Stimulated activated CD4-positive, alpha-beta T cell treated with anti-CD3 and anti-CD28 coated beads, Interleukin-1b, Interleukin-23, amount 100 ng/mL, for 1 hour (primary cell): ENCODE results near the gene TCF4.

ENCODE experiments used
- DNase-seq, 2 donors: peaks; one replicate each; pipeline ENCODE4 v3.0.0-alpha.2; 2020; ENCODE audit warnings: low read depth in 2 of 2

The TCF4 gene

DNA sequence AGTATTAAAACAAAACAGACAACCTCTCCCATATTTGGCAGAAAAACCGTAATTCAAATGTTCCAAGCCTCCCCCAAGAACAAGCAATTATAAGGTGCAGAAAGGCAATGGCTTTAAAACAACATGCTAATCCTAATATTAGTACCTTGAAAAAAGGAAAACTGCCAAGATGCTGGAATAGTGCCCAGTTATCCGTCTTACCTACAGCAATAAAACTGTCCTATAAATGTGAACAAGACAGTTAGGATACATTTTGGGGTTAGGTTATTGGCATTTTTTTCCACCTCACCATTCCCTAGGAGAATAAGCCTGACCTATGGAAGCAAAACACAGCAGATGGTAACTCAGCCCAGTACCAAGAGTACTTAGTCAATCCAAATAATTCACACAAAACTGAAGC is 83.2 kb downstream of the TCF4 start:
- DNase-seq: no peak

DNA sequence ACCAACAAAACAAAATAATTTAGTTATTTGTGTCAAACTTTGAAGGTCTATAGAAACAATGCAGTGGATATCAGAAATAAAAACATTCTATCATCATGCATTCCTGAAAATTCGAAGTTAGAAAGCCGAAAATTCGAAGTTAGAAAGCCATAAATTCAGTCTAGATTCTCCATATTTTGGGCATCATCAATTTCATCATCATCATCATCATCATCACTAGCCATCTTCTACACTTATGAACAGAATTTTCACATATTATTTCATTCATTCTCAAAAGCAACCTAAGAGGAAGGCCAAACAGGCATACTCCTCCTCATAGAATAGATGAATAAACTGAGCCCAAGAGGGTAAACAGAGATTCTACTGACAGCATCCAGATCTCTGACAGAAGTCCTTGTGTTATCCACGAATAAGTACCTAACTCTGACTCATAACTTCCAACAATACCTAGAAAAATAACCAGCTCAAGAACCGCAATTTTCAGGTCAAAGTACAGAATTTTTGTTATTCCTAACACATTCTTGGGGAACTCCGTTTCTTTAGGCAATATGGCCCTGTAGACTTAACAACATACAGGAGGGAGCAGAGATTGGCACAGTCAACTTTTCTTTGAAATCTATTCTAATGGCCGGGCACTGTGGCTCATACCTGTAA is 84.7 kb downstream of the TCF4 start:
- DNase-seq: no peak

DNA sequence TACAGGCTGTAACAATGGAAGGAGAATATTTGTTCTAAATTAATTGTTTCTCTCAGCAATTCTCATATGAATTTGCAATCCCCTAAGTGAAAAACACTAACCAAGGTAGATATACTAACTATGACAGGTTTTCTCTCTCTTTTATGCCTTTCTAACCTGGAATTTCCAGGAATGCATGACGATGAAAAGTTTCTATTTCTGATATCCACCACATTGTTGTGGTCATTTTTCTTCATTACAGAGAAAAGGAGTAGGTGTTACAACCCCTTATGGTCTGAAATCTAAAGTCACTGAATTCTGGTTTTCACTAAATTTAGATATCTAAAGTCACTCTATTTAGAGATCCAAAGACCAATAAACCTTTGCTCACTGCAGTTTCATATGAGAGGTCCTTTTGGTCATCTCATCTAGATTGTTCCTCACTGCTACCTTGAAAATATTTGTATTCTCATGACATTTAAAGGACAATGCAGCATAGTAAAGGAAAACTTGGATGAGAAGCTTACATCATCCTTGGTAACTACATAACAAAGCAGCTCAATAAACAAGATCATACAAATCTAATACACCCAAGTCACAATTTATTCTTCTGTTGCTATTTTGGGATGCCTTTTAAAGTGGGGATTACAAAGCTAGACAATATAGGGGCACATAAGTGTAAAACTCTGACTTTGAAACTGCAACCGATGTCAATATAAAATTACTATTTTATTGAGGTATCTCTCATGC is 85.8 kb downstream of the TCF4 start:
- no peak for DNase-seq

DNA sequence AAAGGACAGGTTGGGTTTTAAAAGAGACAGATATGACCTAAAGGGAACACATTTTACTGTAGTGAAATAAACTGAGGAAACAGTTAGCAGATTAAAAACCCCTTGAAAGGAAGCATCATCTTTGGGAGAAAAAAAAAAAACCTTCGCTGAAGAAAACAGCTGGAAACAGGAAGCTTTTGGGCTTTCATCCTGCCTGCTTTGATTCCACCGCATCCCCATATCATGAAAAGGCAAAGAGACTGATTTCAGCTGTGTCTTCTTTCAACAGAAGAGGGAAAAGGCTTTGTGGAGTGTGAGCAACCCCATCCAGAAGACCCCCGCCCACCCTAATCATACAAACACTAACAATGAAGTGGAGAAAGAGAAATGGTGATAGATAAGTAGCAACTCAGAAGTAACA is 86.4 kb downstream of the TCF4 start:
- DNase-seq: no peak

DNA sequence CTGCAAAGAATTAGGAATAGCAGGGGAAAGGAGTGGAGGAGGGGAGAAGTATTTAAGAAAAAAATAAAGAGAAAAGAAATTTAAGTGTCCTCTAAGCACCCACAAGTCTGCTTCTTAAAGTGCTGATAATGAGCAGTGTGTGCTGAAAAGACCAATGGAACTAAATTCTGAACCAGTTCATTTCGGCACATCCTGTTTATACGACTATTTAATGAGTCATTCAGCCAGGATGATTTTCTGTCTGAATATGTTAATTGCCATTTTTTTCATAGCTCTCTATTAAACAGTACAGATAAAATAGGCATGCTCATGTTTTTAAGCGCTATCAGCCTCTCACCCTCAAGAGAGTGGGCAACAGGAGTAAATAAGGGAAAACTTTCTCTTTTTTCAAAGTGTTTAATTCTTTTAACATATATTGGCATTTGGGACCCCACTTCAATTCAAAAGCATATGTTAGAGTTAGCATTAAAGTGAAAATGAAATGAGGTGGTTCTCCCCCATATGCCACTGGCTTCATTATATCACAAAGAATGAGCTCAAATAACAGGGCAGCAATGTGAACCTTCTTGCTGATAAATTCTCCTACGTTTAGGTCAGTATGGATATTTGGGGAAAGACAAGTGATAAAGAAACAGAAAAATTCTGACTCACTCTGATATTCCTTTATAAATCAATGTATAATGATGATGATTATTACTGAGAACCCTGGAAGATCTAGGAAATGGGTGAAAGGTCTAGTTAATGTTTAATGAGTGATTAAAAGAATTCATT is 87.5 kb downstream of the TCF4 start:
- DNase-seq: no peak

DNA sequence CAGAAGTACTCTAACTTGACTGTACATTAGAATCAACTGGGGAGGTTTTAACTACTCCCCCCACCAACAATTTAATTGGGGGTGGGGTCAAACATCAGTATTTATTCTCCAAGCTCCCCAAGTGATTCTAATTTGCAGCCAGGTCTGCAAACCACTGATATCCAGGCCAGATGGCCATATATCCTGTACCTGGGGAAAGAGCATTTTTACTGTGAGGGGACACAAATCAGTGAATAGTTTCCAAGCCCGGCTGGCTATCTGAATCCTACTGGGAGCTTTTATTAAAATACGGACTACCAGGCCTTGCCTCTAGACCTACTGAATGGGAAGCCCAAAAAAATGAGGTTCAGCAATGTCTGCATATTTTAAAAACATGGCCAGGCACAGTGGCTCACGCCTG is 88.5 kb downstream of the TCF4 start:
- no peak for DNase-seq

DNA sequence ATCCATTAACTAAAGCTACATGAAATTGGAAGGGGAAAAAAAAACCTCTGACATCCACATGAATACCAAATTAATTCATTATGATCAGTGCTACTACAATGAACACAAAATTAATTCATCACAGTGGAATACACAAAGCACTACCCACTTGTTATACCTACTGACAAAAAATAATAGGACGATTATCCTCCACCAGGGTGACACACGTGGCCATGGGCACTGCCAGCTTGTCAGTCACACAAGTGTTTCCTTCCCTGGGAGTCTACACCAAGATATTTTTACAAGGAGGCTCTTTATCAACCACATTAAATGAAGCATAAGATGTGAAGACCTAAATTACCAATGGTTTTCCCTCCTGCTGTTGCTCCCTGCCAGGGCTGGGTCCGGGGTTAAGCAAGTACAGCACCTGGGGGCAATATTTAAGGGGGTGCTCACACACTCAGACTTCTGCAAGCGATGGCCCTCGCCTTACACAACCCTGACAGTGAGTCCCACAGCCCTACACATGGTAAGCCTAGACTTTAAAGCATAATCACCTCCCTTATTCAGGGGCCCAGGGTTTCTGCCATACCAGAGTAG is 90.1 kb downstream of the TCF4 start:
- DNase-seq: no peak

DNA sequence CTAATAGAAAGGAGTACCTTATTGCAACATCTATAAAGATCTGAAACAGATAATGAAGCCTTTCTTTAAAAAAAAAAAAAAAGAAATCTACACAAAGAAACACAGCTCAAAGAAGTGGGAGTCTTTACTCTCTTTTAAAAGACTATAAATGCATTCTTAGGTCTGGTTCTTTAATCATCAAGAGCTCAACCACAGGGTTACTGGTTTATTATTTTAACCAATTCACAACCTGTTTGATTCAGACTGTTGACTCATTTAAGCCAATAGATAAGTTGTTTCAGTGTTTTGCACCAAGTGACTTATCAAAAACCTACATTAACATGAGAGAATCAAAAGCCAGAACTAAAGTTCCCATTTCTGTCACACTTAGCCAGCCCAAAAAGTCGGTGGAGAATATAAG is 93.1 kb downstream of the TCF4 start:
- DNase-seq: no peak

DNA sequence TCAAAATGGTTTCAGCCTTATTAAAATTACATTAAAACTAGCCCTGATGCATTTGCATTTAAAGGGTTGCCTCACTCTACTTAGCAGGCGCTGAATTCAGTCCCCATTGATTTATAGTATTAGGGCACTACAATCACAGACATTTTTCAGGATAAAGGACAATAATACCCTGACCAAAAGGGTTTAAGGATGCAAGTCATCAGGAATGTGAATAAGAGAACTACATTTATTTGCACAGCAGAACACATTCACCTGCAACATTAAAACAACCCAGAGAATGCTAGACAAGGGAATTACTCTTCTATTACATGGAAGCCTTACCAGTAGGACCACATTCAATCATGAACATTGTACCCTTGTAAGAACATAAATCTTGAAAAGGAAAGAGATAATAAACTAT is 93.6 kb downstream of the TCF4 start:
- DNase-seq: no peak

DNA sequence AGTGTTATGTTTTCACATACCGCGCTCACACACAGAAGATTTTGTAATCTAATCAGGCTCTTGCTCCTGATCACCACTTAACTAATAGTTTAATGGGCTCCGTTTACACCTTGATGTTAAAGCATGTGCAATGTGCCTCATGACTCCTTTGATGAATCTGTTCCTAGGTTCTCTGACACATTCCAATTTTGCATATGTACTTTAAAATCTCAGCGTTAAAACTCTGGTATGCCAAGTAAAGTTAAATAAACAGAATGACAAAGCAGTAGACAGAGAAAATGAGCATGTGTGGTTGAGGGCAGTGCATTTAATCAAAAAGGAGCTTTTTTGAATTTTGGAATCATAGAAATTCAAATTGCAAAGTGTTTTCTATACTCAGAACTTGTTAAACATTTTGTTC is 96.4 kb downstream of the TCF4 start:
- no peak for DNase-seq

DNA sequence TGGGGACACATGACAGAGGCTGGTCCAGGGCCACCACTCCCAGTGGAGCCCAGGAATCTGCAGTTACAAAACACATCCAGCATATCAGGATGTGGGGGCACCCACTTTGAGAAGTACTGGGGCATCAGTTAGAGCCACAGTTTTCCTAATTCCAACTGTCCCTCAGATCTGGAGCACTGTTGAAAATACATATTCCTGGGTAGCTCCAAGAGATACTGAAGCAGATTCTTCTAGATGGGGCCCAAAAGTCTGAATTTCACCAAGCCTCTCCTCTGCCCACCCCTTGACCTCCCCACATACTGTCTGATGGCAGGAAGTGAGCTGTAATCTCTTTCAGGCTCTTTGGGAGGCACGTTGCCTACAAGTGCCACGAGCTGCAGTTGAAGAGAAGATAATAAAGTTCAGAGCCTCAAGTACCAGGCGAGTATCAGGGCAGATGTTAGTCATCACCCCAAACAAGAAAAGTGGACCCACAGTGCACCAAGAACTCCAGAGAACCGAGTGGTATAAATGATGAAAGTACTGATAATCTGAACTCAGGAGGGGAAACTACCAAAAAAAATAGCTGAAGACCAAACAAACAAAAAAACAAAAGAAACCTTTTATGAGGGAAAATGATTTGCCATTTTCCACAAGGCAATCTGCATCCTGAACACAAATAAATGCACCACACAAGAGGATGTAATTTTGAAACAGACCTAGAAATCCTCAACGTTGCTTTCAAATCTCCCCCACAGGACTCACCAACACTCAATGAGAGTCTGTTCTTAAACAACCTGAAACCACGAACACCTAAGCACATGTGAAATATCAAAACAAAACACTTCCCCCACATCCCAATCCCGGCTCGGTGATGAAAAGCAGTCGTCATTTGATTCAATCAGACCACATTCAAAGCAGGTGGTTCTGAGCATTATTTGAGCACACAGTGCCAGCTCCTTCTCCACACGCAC is 98.7 kb downstream of the TCF4 start:
- no peak for DNase-seq

DNA sequence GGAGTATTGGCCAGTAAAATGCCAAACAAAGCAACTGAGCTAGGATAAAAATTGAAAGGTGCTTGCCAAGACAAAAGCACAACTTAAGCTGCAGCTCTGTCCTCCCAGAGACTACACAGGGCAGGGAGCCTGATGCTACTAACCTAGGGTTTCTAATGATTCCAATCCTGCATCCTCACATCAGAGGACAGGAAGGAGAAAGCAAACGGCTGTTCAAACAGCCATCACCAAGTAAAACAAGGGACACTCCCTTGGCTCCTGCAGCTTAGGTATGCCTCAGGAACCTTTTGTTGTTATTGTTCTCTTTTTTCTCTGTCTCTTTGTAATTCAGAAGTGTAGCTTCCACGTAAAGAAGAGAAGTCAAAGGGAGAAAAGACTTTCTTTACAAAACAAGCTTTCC is 99.5 kb downstream of the TCF4 start:
- DNase-seq: no peak

DNA sequence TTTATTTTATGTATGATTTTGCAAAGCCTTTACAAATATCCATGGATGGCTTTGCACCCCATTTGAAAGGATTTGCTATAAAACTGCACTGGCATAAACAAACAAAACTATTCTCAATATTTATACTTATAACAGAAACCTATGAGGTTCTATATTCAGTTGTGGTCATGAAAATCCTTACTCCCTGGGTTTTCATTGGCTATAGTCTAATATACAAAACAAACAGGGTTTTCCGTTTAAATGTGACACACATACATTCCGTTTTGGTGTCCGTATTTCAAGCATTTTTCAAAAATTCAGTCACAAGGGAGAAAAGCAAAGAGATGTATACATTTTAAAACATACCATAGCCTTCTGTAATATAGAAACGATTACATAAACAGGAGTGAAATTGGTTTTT is 100.0 kb downstream of the TCF4 start:
- DNase-seq: no peak

DNA sequence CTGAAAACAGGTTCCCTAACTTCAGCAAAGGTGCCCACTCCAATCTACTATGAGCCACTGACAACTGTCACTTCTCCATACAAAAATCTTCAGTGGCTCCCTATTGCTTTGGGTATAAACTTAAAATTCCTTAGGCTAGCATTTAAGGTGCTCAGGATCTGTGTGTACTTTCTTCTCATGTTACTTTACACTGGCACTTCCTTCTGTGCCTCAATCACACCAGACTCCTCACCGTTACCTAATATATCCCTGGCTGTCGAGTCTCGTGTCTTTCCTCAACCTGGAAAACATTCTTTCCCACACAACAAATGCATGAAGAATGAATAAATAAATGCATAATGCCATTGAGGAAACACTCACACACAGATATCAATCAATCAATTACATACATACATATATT is 101.1 kb downstream of the TCF4 start:
- no peak for DNase-seq

DNA sequence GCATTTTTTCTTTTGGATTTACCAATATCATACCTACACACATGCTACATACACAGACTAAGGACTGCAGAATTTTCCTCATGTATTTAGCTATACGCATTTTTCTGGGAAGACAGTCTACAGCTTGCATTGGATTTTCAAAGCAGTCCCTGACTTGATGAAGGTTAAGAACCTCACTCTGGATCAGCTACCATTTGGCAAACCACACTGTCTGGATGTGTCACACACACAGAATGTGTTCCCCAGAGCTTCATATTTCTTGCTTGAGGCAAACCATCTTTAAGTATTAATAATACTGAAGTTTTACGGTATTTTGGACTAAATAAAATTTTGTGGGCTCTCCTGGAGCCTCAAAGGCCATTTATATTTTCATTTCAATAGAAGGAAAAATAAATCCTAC is 102.3 kb downstream of the TCF4 start:
- no peak for DNase-seq

DNA sequence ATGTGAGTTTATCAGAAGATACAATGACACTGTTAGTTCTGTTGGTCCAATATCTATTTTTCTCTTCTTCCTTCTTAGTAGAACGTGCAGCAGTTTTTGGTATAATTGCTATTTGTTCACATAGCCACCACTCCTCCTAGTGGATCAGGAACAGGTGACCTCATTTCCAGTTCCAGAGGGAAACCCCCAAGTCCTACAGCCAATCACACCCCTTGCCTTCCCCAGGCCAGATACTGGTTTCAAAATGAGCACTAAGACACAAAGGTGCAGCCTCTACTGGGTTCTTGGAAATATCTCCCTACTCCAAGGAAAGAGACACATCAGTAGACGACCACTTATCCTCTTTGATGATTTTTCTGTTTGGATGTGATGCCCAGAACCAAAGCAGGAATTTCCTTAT is 103.2 kb downstream of the TCF4 start:
- no peak for DNase-seq

DNA sequence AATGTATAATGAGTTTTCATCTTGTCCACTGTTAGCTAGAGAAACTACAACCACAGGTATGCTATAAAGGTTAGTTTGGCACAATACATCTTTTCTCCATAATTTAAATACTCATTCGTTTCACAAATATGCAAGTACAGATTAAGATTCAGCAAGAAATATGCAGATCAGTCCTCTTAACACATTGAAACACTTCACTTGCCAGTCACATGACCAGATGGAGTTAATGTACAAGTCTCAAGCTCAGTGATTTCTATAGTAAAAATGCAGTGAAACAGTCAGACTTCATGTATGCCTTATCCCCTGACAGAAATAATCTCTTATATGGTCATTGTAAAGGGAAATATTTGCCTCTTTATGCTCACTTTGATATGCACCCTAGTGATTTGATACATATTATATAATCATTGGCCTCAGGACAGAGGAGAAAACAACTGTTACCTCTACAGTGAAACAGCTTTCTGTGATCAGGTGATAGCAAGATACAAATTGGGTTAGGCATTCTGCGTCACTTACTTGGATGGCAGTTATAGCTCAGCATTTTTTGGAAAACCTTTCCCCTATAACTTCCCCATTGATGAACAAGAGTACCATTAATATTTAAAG is 104.6 kb downstream of the TCF4 start:
- no peak for DNase-seq

DNA sequence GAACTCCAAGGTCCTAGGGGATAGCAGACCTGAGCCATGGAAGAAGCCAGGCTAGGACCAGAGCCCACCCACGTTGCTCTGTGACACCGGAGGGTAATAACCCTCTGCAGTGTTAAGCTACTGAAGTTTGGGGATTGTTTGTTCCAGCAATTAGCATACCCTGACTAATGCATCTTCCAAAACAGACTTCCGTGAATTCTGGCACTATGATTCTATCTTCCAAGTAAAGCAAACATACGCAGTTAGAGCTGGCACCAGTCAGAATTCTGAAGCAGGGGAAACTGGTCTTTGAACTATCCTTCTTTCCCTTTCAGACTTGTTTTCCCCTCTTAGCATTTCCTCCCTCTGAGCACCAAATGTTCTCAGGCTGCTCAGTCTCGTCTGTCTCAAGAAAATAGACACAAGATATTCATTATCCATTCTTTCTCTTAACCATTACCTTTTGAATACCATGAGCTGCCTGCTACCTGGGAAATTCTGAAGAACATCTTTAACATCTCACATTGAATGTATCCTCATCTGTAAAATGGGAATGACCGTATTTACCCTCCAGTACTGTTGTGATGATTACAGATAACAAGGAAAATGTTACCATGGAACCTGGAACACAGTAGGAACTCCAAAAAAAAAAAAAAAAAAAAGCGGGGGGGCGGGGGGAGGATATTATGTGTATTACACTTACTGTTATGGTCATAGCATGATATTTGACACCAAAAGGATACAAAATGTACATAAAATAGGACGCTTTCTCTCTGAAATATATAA is 108.2 kb downstream of the TCF4 start:
- DNase-seq: no peak

DNA sequence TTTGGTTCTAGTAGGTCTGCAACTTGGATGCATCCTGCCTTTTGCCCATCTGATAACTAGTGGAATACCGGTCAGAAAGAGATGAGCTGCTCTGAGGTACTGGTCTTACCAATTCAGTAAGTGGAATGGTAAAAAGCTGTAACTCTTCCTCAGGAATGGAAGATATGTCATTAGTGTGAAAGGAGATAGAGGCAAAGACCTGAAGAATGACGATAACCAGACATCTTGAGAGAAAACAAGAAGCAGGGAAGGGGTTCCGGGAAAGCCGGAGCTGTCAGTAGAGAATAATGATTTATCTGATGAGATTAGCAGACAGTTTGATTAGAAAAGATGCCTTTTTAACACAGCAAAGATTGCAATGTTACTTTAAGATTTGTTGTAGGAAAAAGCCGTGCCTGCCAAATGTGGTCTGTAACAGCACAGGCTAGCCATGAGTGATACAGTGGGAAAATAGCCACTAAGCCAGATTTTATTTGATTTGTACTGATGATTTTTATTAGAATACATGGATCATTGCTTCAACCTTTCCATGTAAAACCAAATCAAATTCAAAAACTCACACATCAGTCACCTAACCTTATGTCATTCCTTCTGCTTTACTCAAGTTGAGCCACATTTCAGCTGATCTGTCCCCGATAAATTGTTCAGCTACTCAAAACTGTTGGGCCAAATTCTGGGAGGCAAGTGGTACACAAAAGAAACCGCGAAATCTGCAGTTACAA is 110.0 kb downstream of the TCF4 start:
- no peak for DNase-seq

DNA sequence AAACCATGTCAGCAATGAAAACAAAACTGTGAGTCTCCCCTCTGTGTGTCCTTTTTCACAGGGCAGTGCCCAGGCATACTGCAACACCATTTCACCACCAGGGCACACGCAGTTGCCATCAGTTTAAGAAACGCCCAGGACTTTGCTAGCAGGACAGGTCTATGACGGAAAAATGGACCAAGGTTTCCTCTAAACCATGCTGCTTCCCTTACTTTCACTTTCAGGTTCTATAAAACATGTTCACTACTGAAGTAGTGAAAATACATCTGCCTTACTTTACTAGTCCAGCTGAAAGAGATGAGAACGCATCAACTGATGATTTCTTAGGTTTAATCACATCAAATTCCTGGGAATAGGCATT is 110.5 kb downstream of the TCF4 start:
- DNase-seq: no peak
